Breast epithelium (tissue), 3 donors: ENCODE measurements around the gene PTGIR.

Experiments used
- CTCF ChIP-seq, 3 donors: fragments of 450-650 bp; IDR thresholded peaks; one replicate each; pipeline ENCODE4 v1.5.1; 2016 to 2017; ENCODE audit warnings: antibody characterized with exemption in 3 of 3, mild to moderate bottlenecking in 3 of 3, moderate library complexity in 3 of 3
- POLR2A ChIP-seq: fragments of 450-650 bp; IDR thresholded peaks from one replicate; pipeline ENCODE4 v1.6.1; 2016; ENCODE audit warnings: antibody characterized with exemption, mild to moderate bottlenecking, moderate library complexity
- POLR2AphosphoS5 ChIP-seq, 3 donors: sonication (generic); formaldehyde crosslinking; IDR thresholded peaks; one replicate each; pipeline ENCODE4 v1.6.1; 2017; ENCODE audit warnings: antibody characterized with exemption in 3 of 3

- TF ChIP-seq CTCF (IDR thresholded peaks at IDR 0.05), result peak in 2 of 3 donors; percentile 31 to 35
- TF ChIP-seq POLR2A, result no peak
- TF ChIP-seq POLR2AphosphoS5 (IDR thresholded peaks at IDR 0.05), result no peak
Observed at GRCh38 chr19:46616631-46617322, 8.1 kb downstream of the PTGIR start.
